ENCODE data around the gene ALS2CL.
A peak's percentile ranks its signal among the peaks of the same experiment; 100 is the strongest.

The ALS2CL gene

DNA sequence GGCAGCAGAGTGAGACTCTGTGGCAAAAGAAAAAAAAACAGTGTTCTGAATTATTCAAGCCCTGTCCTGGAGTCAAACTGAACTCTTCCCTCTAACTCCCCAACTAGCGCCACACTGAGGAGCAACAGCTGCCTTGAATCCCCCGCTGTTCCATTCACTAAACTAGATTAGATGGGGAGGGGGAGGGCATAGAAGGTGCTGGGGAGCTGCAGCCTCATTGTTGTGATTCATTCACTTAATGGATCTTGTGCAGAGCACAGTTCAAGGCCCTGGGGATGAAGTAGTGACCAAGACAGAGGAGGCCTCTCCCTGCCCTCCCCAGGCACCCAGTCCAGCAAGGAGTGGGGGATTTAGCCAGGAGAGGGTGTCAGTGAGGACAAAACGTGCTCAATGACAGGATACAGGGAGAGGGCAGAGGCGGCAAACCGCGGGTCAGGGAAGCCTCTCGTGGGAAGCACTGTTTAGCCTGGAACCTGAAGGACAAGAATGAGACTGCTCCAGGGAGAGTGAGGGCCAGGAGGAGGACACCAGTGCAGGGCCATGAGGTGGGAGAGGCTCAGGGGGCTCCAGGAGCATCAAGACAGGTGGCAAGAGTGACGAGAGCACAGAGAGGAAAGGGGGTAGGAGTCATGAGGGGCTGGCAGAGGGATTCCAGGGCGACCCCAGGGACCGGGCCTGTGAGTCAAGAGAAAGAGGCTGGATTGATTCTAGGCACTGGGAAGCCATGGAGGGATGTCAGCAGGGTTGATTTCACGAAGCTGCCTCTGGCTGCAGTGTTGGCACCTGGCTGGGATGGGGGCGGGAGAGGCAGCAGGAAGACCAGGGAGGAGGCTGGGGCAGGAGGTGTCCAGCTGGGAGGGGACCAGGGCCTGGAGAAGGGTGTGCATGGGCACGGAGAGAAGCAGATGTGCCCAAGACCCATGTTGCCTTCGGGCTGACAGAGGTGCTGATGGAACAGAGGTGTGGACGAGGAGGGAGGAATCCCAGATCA lies 31.4 kb downstream of the ALS2CL start:
- H3K4me3 ChIP-seq (replicated peaks in 1 of 2; ENCODE audit: low read depth in 2 of 2, low read length in 2 of 2) = no peak overlapping the region
- TF ChIP-seq, protein P1, sequence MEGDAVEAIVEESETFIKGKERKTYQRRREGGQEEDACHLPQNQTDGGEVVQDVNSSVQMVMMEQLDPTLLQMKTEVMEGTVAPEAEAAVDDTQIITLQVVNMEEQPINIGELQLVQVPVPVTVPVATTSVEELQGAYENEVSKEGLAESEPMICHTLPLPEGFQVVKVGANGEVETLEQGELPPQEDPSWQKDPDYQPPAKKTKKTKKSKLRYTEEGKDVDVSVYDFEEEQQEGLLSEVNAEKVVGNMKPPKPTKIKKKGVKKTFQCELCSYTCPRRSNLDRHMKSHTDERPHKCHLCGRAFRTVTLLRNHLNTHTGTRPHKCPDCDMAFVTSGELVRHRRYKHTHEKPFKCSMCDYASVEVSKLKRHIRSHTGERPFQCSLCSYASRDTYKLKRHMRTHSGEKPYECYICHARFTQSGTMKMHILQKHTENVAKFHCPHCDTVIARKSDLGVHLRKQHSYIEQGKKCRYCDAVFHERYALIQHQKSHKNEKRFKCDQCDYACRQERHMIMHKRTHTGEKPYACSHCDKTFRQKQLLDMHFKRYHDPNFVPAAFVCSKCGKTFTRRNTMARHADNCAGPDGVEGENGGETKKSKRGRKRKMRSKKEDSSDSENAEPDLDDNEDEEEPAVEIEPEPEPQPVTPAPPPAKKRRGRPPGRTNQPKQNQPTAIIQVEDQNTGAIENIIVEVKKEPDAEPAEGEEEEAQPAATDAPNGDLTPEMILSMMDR (IDR thresholded peaks at IDR 0.05; ENCODE audit: low read depth, low read length) = no peak
- no peak for DNase-seq (ENCODE audit: low read depth in 2 of 2)

DNA sequence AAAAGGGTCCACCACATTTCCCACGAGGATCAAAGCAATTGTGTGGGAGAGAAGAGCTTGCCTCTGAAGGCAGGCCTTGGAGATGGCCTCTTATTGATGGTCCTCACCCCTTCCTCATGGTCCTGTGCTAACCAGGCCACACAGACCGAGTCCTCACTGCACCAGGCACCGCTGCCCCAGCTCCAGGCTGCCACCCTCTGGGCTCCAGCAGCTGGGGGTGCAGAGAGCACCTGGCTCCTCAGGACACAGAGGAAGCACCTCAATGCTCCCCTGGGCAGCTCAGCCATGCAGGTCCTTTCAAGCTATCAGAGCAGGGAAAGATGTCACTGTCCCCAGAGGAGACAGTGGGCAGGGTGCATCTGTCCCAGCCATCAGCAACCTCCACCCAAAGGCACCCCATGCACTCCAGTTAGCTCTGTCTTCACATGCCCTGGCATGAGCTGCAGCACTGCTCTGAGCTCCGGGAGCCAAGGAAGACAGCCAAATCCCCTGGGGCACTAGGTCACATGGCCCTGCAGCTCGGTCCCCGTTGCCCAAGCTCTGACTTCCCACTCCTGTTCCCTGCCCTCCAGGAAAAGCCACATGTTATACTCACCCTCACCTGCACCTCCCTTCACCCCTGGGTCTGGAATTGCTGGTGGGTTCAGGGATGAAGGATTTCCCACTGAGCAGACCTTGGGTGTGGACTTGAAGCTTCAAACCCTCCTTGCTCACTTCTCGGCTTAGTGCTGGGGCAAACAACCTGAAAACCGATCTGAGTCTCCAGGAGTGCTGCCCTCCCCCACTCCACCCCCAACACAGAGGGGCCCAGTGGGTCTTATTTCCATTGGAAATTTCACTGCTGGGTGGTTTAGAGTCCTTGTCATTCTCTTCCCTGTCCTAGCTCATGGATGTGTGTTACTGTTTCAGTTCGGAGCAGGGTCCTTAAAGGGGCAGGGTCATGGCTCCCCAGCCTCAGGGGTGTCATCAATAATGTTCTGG lies 32.6 kb downstream of the ALS2CL start:
- TF ChIP-seq, protein P1 (IDR thresholded peaks at IDR 0.05; ENCODE audit: low read depth, low read length) = no peak
- DNase-seq (ENCODE audit: low read depth in 2 of 2) = no peak

DNA sequence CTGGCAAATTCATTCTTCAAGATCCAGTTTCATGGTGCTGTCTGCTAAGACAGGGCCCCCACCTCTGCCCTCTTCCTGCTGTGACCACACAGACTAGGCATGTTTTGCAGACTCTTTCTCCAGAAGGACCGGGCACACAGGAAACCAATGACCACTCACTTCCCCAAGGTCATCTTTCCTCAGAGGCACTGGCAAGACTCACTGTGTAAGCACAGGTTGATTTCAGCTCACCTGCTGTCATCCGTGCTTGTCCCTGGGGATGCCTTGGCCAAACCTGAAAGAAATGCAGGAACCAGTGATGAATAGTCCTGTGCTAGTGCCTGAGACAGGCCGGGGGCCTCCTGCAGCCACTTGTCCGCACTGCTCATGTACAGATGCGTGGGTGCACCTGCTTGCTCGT lies 33.5 kb downstream of the ALS2CL start:
- no peak overlapping the region for H3K4me3 ChIP-seq (replicated peaks in 1 of 2; ENCODE audit: low read depth in 2 of 2, low read length in 2 of 2)
- DNase-seq (ENCODE audit: low read depth in 2 of 2) = no peak
- TF ChIP-seq, protein P1 (IDR thresholded peaks at IDR 0.05; ENCODE audit: low read depth, low read length) = no peak

More for the DNA sequence above, 32.6 kb downstream of the ALS2CL start:
- no peak overlapping the region for H3K4me3 ChIP-seq (replicated peaks in 1 of 2; ENCODE audit: low read depth in 2 of 2, low read length in 2 of 2)

DNA sequence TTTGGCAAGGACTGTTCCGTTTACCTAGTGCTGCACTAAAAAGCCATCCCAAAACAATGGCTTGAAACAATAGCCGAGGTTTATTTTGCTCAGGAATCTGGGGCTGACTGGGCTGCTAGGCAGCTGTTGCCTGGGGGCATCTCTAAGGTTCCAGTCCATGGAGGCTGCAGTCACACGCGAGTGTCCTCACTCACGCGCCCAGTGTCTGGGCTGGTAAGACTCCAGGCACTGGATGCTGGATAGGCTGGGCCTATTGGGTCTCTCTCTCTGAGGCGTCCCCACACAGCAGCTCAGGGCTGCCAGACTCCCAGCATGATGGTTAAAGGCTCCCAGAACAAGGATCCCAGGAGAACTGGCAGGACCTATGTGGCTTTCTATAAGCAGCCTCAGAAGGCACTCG lies 34.2 kb downstream of the ALS2CL start:
- DNase-seq (ENCODE audit: low read depth in 2 of 2) = no peak
- no peak overlapping the region for H3K4me3 ChIP-seq (replicated peaks in 1 of 2; ENCODE audit: low read depth in 2 of 2, low read length in 2 of 2)
- TF ChIP-seq, protein P1 (IDR thresholded peaks at IDR 0.05; ENCODE audit: low read depth, low read length) = no peak

- H3K4me3 ChIP-seq (replicated peaks in 1 of 2; ENCODE audit: low read depth in 2 of 2, low read length in 2 of 2) = no peak overlapping the region
- DNase-seq (ENCODE audit: low read depth in 2 of 2) = no peak
- TF ChIP-seq, protein P1 (IDR thresholded peaks at IDR 0.05; ENCODE audit: low read depth, low read length) = no peak
These were observed 36.5 kb downstream of the ALS2CL start for GRCh38 chr3:46656778-46657556.

GRCh38 chr3:46655271-46655670 lies 38.2 kb downstream of the ALS2CL start:
- peak in 1 of 2 donors; percentile 25 for DNase-seq (ENCODE audit: low read depth in 2 of 2)
- H3K4me3 ChIP-seq (replicated peaks in 1 of 2; ENCODE audit: low read depth in 2 of 2, low read length in 2 of 2) = no peak overlapping the region
- TF ChIP-seq, protein P1 (IDR thresholded peaks at IDR 0.05; ENCODE audit: low read depth, low read length) = no peak
